ENCODE data around the gene IFITM1.
"Not testable (repeated sequence)": the region's sequence is repeated elsewhere in the genome, so short reads cannot be mapped to it uniquely, and the experiment has no call there.

DNA sequence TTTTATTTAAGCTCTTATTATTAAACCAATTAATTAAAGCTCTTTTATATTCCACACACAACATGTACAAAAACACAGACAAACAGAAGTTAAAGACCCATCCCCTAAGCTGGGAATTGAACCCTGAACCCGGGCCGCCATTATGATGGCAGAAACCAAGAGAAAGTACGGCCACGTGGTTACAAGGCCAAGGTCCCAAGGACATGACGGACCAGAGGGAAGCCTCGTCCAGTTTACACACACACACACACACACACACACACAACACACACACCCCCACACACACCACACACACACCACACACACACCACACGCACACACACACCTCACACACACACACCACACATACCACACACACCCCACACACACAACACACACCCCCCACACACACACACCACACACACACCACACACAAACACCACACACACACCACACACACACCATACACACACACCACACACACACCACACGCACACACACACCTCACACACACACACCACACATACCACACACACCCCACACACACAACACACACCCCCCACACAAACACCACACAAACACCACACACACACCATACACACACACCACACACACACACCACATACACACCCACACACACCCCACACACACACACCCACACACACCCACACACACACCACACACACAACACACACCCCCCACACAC is 35.6 kb downstream of the IFITM1 start:
- TF ChIP-seq POLR2A, POLR2AphosphoS5 (IDR thresholded peaks at IDR 0.05): not testable (repeated sequence)
- TF ChIP-seq, protein P1, sequence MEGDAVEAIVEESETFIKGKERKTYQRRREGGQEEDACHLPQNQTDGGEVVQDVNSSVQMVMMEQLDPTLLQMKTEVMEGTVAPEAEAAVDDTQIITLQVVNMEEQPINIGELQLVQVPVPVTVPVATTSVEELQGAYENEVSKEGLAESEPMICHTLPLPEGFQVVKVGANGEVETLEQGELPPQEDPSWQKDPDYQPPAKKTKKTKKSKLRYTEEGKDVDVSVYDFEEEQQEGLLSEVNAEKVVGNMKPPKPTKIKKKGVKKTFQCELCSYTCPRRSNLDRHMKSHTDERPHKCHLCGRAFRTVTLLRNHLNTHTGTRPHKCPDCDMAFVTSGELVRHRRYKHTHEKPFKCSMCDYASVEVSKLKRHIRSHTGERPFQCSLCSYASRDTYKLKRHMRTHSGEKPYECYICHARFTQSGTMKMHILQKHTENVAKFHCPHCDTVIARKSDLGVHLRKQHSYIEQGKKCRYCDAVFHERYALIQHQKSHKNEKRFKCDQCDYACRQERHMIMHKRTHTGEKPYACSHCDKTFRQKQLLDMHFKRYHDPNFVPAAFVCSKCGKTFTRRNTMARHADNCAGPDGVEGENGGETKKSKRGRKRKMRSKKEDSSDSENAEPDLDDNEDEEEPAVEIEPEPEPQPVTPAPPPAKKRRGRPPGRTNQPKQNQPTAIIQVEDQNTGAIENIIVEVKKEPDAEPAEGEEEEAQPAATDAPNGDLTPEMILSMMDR (IDR thresholded peaks at IDR 0.05 in 8 of 11, conservative IDR thresholded peaks at IDR 0.05 in 3 of 11) = not testable (repeated sequence)
